ENCODE measurements around the gene ADGRL1. TPM values are rescaled to one million over a fixed set of nuclear protein-coding genes. Genes with fewer than 3 reads are reported as not detected.

The ADGRL1 gene
- total and polyA plus RNA-seq, 2 donors (not counting 1 experiment from before 2014, with no cell fraction given), result 0.64 to 1.8 TPM

DNA sequence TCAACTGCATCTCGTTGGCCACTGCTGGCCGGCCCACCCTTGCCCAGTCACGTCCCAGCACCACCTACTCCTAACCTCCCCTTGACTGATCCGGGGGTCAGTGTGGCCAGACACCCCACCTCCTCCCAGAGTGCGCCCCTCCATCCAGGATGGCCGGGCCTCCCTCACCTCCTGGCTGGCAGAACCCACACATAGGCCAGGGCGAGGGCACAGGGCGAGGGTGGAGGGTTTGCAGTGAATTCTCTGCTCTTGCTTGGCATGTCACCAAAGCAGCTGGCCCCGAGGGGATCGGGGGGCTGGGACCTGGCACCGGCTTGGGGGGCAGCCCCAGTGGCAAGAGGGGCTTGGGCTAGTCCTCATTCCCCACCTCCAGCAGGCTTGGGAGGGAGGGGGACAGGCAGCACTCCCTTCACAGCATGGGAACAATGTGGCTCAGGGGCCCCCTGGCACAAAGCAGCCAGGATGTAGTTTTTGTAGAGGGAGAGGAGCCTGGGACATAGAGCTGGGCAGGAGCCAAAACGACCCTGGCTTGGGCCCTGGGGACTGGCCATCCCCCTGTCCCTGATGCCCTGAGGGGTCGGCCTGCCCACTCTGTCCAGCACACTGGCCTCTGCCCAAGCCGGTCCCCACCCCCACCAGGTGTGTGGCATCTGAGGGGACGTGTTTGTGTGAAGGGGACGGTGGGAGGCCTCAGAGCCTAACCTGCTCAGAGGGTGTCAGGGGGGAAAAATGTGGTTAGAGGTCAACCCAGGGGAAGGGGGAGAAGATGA, 41.1 kb downstream of the ADGRL1 start:
- no peaks in the 10 kb centered on the region for H3K9me3 Mint-ChIP-seq (ENCODE audit: insufficient read depth)
- TF ChIP-seq EZH2 (IDR thresholded peaks at IDR 0.05; ENCODE audit: borderline replicate concordance, insufficient read depth, low read depth, low read length, poor library complexity, severe bottlenecking) (no peak), CTCF (IDR thresholded peaks at IDR 0.05) (no peak)
- no peaks in the 10 kb centered on the region for H3K36me3 ChIP-seq (replicated peaks in 1 of 2; ENCODE audit: control extremely low read depth in 1 of 2, control insufficient read depth in 1 of 2, extremely low read depth in 1 of 2, insufficient read depth in 2 of 2, low read length in 1 of 2)
- intact Hi-C loops (cut with micrococcal nuclease), result no loop called here
- H3K27me3 ChIP-seq (replicated peaks in 1 of 4; ENCODE audit: control extremely low read depth in 1 of 4, control insufficient read depth in 3 of 4, insufficient read depth in 4 of 4, low read length in 3 of 4), result peaks cover 0 to 16% (median 0%) of the 10 kb centered on the region in 4 experiments
- H3K79me2 ChIP-seq (ENCODE audit: control insufficient read depth, insufficient read depth, low read length), result no peaks in the 10 kb centered on the region
- H3K4me2 ChIP-seq (replicated peaks; ENCODE audit: low read depth, low read length, poor library complexity, severe bottlenecking), result no peak overlapping the region
- H3K4me1 Mint-ChIP-seq, result peaks cover 23% of the 10 kb centered on the region
- no peak overlapping the region for H3K9ac ChIP-seq (ENCODE audit: low read length)
- H3K27ac Mint-ChIP-seq, result no peak overlapping the region
- POLR2A ChIA-PET, result interaction anchor here (0.5 kb wide), 1 partner anchor 963 kb away, joined by 6 read pairs; no protein-coding TSS in a partner anchor
- peaks cover 14% of the 10 kb centered on the region for H3K27me3 Mint-ChIP-seq
- H3K4me3 ChIP-seq (ENCODE audit: control extremely low read depth in 1 of 5, extremely low read depth in 1 of 5, insufficient read depth in 1 of 5, low read depth in 2 of 5, low read length in 4 of 5), result no peak overlapping the region
- no peak overlapping the region for H2AFZ ChIP-seq (ENCODE audit: insufficient read depth, low read depth, low read length, poor library complexity, severe bottlenecking)
- CTCF ChIA-PET, result no interaction called here
- H3K4me1 ChIP-seq (ENCODE audit: control insufficient read depth in 2 of 2, insufficient read depth in 2 of 2, low read length in 2 of 2), result peaks cover 24 to 25% of the 10 kb centered on the region in 2 donors
- no peak overlapping the region for H3K27ac ChIP-seq (ENCODE audit: low read length in 2 of 2)
- DNase-seq, result no peak
- H4K20me1 ChIP-seq (ENCODE audit: control insufficient read depth, insufficient read depth, low read length, poor library complexity, severe bottlenecking), result no peaks in the 10 kb centered on the region
- ATAC-seq (ENCODE audit: low read depth), result no peak
- WGBS (ENCODE audit: insufficient coverage), result 79% methylated on average over 10 of the region's 16 CpGs
- no peak overlapping the region for H3K4me3 Mint-ChIP-seq
- peaks cover 0 to 6% (median 0%) of the 10 kb centered on the region in 3 donors for H3K9me3 ChIP-seq (ENCODE audit: control extremely low read depth in 1 of 3, control insufficient read depth in 2 of 3, insufficient read depth in 1 of 3, low read length in 2 of 3)

GRCh38 chr19:14164082-14164481, 41.9 kb downstream of the ADGRL1 start:
- no peaks in the 10 kb centered on the region for H3K9me3 Mint-ChIP-seq (ENCODE audit: insufficient read depth)
- no peak overlapping the region for H3K4me3 ChIP-seq (ENCODE audit: control extremely low read depth in 1 of 5, extremely low read depth in 1 of 5, insufficient read depth in 1 of 5, low read depth in 2 of 5, low read length in 4 of 5)
- H3K27me3 ChIP-seq (replicated peaks in 1 of 4; ENCODE audit: control extremely low read depth in 1 of 4, control insufficient read depth in 3 of 4, insufficient read depth in 4 of 4, low read length in 3 of 4), result peaks cover 0 to 16% (median 0%) of the 10 kb centered on the region in 4 experiments
- CTCF ChIA-PET, result no interaction called here
- H4K20me1 ChIP-seq (ENCODE audit: control insufficient read depth, insufficient read depth, low read length, poor library complexity, severe bottlenecking), result no peaks in the 10 kb centered on the region
- H3K36me3 ChIP-seq (replicated peaks in 1 of 2; ENCODE audit: control extremely low read depth in 1 of 2, control insufficient read depth in 1 of 2, extremely low read depth in 1 of 2, insufficient read depth in 2 of 2, low read length in 1 of 2), result no peaks in the 10 kb centered on the region
- H3K27me3 Mint-ChIP-seq, result peaks cover 14% of the 10 kb centered on the region
- no peaks in the 10 kb centered on the region for H3K79me2 ChIP-seq (ENCODE audit: control insufficient read depth, insufficient read depth, low read length)
- no peak overlapping the region for H2AFZ ChIP-seq (ENCODE audit: insufficient read depth, low read depth, low read length, poor library complexity, severe bottlenecking)
- H3K9ac ChIP-seq (ENCODE audit: low read length), result no peak overlapping the region
- 89% methylated on average over 10 of the region's 11 CpGs for WGBS (ENCODE audit: insufficient coverage)
- TF ChIP-seq CTCF (IDR thresholded peaks at IDR 0.05) (no peak), EZH2 (IDR thresholded peaks at IDR 0.05; ENCODE audit: borderline replicate concordance, insufficient read depth, low read depth, low read length, poor library complexity, severe bottlenecking) (no peak)
- H3K4me1 Mint-ChIP-seq, result peaks cover 23% of the 10 kb centered on the region
- H3K27ac Mint-ChIP-seq, result no peak overlapping the region
- H3K27ac ChIP-seq (ENCODE audit: low read length in 2 of 2), result no peak overlapping the region
- H3K4me2 ChIP-seq (replicated peaks; ENCODE audit: low read depth, low read length, poor library complexity, severe bottlenecking), result no peak overlapping the region
- POLR2A ChIA-PET, result interaction anchor here (0.5 kb wide), 1 partner anchor 962 kb away, joined by 6 read pairs; no protein-coding TSS in a partner anchor
- H3K9me3 ChIP-seq (ENCODE audit: control extremely low read depth in 1 of 3, control insufficient read depth in 2 of 3, insufficient read depth in 1 of 3, low read length in 2 of 3), result no peaks in the 10 kb centered on the region
- no peak overlapping the region for H3K4me3 Mint-ChIP-seq
- peaks cover 24 to 25% of the 10 kb centered on the region in 2 donors for H3K4me1 ChIP-seq (ENCODE audit: control insufficient read depth in 2 of 2, insufficient read depth in 2 of 2, low read length in 2 of 2)
- DNase-seq, result no peak
- intact Hi-C loops (cut with micrococcal nuclease), result no loop called here
- ATAC-seq (ENCODE audit: low read depth), result no peak

All from B cell (primary cell).